GM18520 (cell line): ENCODE measurements around the gene CCT4.
A peak's percentile ranks its signal among the peaks of the same experiment; 100 is the strongest.
"Not testable (repeated sequence)": the region's sequence is repeated elsewhere in the genome, so short reads cannot be mapped to it uniquely, and the experiment has no call there.

Experiments used
- ATAC-seq: cut with Tn5 transposase; IDR thresholded peaks from one replicate; pipeline ENCODE4 v1.9.1; 2021; ENCODE audit not compliant: unreplicated experiment

Gene CCT4

GRCh38 chr2:61888267-61889055 is at the start of gene CCT4:
CCT4 (minus strand) TSS chr2:61888656; CDS start chr2:61888507, 149 bp downstream.
- peak; percentile 88 for ATAC-seq

GRCh38 chr2:61937886-61938285 is 49.4 kb upstream of the CCT4 start:
- no peak for ATAC-seq

- ATAC-seq, result no peak
Measured at GRCh38 chr2:61937098-61937497, 48.6 kb upstream of the CCT4 start.

GRCh38 chr2:61928826-61929461 is 40.5 kb upstream of the CCT4 start:
- no peak for ATAC-seq

GRCh38 chr2:61926531-61927477 is 38.3 kb upstream of the CCT4 start:
- ATAC-seq, result no peak

- no peak for ATAC-seq
Measured at GRCh38 chr2:61924895-61925663, 36.6 kb upstream of the CCT4 start.

- no peak for ATAC-seq
Measured at GRCh38 chr2:61922714-61923113, 34.3 kb upstream of the CCT4 start.

GRCh38 chr2:61920548-61920947 is 32.1 kb upstream of the CCT4 start:
- ATAC-seq, result no peak

- ATAC-seq, result not testable (repeated sequence)
Measured at GRCh38 chr2:61914794-61915193, 26.3 kb upstream of the CCT4 start.

- ATAC-seq, result no peak
Measured at GRCh38 chr2:61911510-61911909, 23.1 kb upstream of the CCT4 start.

- ATAC-seq, result no peak
Measured at GRCh38 chr2:61910603-61911002, 22.1 kb upstream of the CCT4 start.

GRCh38 chr2:61909116-61909515 is 20.7 kb upstream of the CCT4 start:
- no peak for ATAC-seq

GRCh38 chr2:61906186-61906470 is 17.7 kb upstream of the CCT4 start:
- no peak for ATAC-seq

GRCh38 chr2:61905372-61906185 is 17.1 kb upstream of the CCT4 start, which contains the start of gene COMMD1:
COMMD1 (plus strand) TSS chr2:61905674; CDS start chr2:61905679, 5 bp downstream.
- peak; percentile 97 for ATAC-seq

- ATAC-seq, result no peak
Measured at GRCh38 chr2:61900281-61900680, 11.8 kb upstream of the CCT4 start.

- no peak for ATAC-seq
Measured at GRCh38 chr2:61898810-61899209, 10.4 kb upstream of the CCT4 start.

GRCh38 chr2:61887717-61888266 is 664 bp downstream of the CCT4 start:
- ATAC-seq, result no peak

GRCh38 chr2:61885896-61886603 is 2.4 kb downstream of the CCT4 start:
- ATAC-seq, result no peak

GRCh38 chr2:61882850-61883249 is 5.6 kb downstream of the CCT4 start:
- no peak for ATAC-seq
